Posterior vena cava (tissue), 2 donors: ENCODE data around the gene LHFPL2. TPM values are rescaled to one million over a fixed set of nuclear protein-coding genes. Genes with fewer than 3 reads are reported as not detected.
"Not testable (repeated sequence)": the region's sequence is repeated elsewhere in the genome, so short reads cannot be mapped to it uniquely, and the experiment has no call there.

Experiments used
- DNase-seq: peaks from one replicate; pipeline ENCODE4 v3.0.0-alpha.2; 2020; ENCODE audit warnings: low spot score
- intact Hi-C, 2 donors: fragments of 100-400 bp; cut with DNase I; formaldehyde crosslinking; loops; one replicate each; pipeline versions ENCODE4 v1.14.1 to v1.14.2; 2022 to 2023
- total RNA-seq, 2 donors: library from RNA; stranded (reverse); fragmentation: NEBNext Ultra II Directional; extraction: Animal tissue kit (Norgen Biotek cat#: 25700); gene quantifications; one replicate each; pipeline ENCODE4 v1.2.1, GENCODE V29; 2021
- donor health status: DM: yes; HTN: yes; CAD: no.
- donor health status: DM: yes; HTN: yes; CAD: no.

Gene LHFPL2
- total RNA-seq, 2 donors from 2014 or later, result 34.9 to 44.4 TPM

GRCh38 chr5:78475370-78475769 is 173.2 kb downstream of the LHFPL2 start:
- intact Hi-C loops, result no loop called here
- no peak for DNase-seq

GRCh38 chr5:78473751-78474150 is 174.8 kb downstream of the LHFPL2 start:
- DNase-seq, result no peak
- intact Hi-C loops, result no loop called here

GRCh38 chr5:78472469-78473106 is 176.0 kb downstream of the LHFPL2 start:
- intact Hi-C loops, result no loop called here

GRCh38 chr5:78471896-78472295 is 176.7 kb downstream of the LHFPL2 start:
- intact Hi-C loops, result no loop called here

More at GRCh38 chr5:78472469-78473106, 176.0 kb downstream of the LHFPL2 start:
- DNase-seq, result no peak

GRCh38 chr5:78467752-78468357 is 180.7 kb downstream of the LHFPL2 start:
- intact Hi-C loops, result loop anchor here in 1 of 2 donors (10.0 kb wide), 2 partner anchors 67 to 497 kb away; no protein-coding TSS in a partner anchor

More at GRCh38 chr5:78471896-78472295, 176.7 kb downstream of the LHFPL2 start:
- DNase-seq, result no peak

GRCh38 chr5:78467140-78467539 is 181.4 kb downstream of the LHFPL2 start:
- DNase-seq, result no peak
- intact Hi-C loops, result loop anchor here in 1 of 2 donors (10.0 kb wide), 2 partner anchors 68 to 498 kb away; no protein-coding TSS in a partner anchor

More at GRCh38 chr5:78467752-78468357, 180.7 kb downstream of the LHFPL2 start:
- no peak for DNase-seq

DNA sequence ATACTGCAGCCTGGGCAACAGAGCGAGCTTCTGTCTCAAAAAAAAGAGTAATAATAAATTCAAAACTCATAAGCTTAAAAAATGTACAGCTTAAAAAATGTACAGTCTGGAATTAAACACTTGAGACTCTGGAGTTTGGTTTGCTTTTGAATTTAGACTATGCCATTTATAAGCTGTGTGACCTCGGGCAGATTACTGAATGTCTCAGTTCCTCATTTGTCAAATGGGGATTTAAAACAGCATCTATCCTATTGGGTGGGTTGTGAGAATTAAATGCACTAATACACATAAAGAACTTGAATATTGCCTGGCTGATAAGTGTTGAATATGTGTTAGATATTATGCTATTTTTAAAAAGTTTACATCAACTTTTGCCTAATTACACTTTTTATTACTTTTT is 189.7 kb downstream of the LHFPL2 start:
- DNase-seq, result no peak
- intact Hi-C loops, result no loop called here

DNA sequence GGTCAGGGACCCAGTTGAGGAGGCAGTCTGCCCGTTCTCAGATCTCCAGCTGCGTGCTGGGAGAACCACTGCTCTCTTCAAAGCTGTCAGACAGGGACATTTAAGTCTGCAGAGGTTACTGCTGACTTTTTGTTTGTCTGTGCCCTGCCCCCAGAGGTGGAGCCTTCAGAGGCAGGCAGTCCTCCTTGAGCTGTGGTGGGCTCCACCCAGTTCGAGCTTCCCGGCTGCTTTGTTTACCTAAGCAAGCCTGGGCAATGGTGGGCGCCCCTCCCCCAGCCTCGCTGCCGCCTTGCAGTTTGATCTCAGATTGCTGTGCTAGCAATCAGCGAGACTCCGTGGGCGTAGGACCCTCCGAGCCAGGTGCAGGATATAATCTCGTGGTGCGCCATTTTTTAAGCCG is 191.1 kb downstream of the LHFPL2 start:
- intact Hi-C loops, DNase-seq: not testable (repeated sequence)

- no peak for DNase-seq
- intact Hi-C loops, result no loop called here
Observed at GRCh38 chr5:78449103-78449502, 199.5 kb downstream of the LHFPL2 start.

DNA sequence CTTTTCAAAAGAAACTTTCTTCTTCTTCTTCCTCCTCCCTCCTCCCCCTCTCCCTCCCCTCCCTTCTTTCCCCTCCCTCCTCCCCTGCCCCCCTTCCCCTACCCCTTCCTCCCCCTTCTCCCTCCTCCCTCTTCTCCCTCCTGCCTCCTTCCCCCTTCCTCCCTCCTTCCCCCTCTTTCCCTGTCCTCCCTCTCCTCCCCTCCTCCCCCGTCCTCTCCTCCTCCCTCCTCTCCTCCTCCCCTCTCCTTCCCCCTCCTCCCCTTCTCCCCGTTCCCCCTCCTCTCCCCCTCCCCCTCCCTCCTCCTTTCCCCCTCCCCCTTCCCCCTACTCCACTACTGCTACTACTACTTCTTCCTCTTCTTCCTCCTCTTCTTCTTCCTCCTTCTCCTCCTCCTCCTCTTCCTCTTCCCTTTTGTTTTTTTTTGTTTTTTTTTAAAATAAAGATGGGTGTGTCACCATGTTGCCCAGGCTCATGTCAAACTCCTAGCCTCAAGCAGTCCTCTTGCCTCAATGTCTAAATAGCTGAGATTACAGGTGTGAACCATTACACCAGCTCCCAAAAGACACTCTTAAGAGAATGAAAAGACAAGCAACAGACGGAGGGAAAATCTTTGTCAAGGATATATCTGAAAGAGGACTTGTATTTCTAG is 200.7 kb downstream of the LHFPL2 start:
- DNase-seq, result no peak
- intact Hi-C loops, result no loop called here
